SK-N-SH (cell line): Measurements from ENCODE around the gene SLC16A10.
A peak's percentile ranks its signal among the peaks of the same experiment; 100 is the strongest.

ENCODE experiments used
- CHD2 ChIP-seq: fragments of 150-350 bp; IDR thresholded peaks from 2 replicates; pipeline ENCODE4 v1.6.1; 2018; ENCODE audit warnings: low read length; ENCODE audit not compliant: partially characterized antibody
- CTCF ChIP-seq: fragments of 200-600 bp; sonication (generic); IDR thresholded peaks from 2 replicates; pipeline ENCODE4 v1.6.1; 2017; ENCODE audit warnings: antibody characterized with exemption, mild to moderate bottlenecking, moderate library complexity
- ELF1 ChIP-seq: IDR thresholded peaks from 2 replicates; pipeline ENCODE4 v1.4.0; 2012
- EP300 ChIP-seq, 2 experiments: IDR thresholded peaks; 2 replicates each; pipeline versions ENCODE4 v1.4.0 to v1.6.1; 2012; ENCODE audit warnings: borderline replicate concordance in 1 of 2, low read depth in 1 of 2, low read length in 1 of 2
- EZH2phosphoT487 ChIP-seq: fragments of 200-600 bp; sonication (generic); IDR thresholded peaks from 2 replicates; pipeline ENCODE4 v1.6.1; 2017; ENCODE audit warnings: low read depth, mixed run types, mild to moderate bottlenecking, antibody characterized with exemption, moderate library complexity, borderline replicate concordance
- FOXM1 ChIP-seq: IDR thresholded peaks from 2 replicates; pipeline ENCODE4 v1.4.0; 2012; ENCODE audit warnings: low read depth, mild to moderate bottlenecking
- GATA2 ChIP-seq: sonication (generic); formaldehyde crosslinking; IDR thresholded peaks from 2 replicates; pipeline ENCODE4 v1.5.0; 2020; ENCODE audit warnings: mild to moderate bottlenecking, missing genetic modification reagents
- MEF2A ChIP-seq: IDR thresholded peaks from 2 replicates; pipeline ENCODE4 v1.4.0; 2012; ENCODE audit warnings: low read depth, borderline replicate concordance
- MXI1 ChIP-seq: IDR thresholded peaks from 2 replicates; pipeline ENCODE4 v1.6.1; 2012; ENCODE audit warnings: mild to moderate bottlenecking, low read depth, low read length, improper control_type of control experiment
- NFIC ChIP-seq: IDR thresholded peaks from 2 replicates; pipeline ENCODE4 v1.4.0; 2012; ENCODE audit warnings: borderline replicate concordance
- POLR2AphosphoS5 ChIP-seq: IDR thresholded peaks from 2 replicates; pipeline ENCODE4 v1.6.1; 2012; ENCODE audit warnings: low read depth, low read length
- RAD21 ChIP-seq: IDR thresholded peaks from 2 replicates; pipeline ENCODE4 v1.6.1; 2012; ENCODE audit warnings: mild to moderate bottlenecking, low read length
- RCOR1 ChIP-seq: fragments of 150-350 bp; IDR thresholded peaks from 2 replicates; pipeline ENCODE4 v1.6.1; 2017; ENCODE audit warnings: antibody characterized with exemption, low read length
- RXRA ChIP-seq: IDR thresholded peaks from 2 replicates; pipeline ENCODE4 v1.4.0; 2012; ENCODE audit warnings: low read depth, mild to moderate bottlenecking, borderline replicate concordance

GRCh38 chr6:111256646-111257045, 169.3 kb downstream of the SLC16A10 start:
- TF ChIP-seq NFIC: no peak
- no peak for TF ChIP-seq EP300 (IDR thresholded peaks at IDR 0.05; ENCODE audit: borderline replicate concordance in 1 of 2, low read depth in 1 of 2, low read length in 1 of 2)
- no peak for TF ChIP-seq CHD2
- TF ChIP-seq CTCF: peak; percentile 53
- no peak for TF ChIP-seq RXRA
- TF ChIP-seq MXI1: no peak
- no peak for TF ChIP-seq MEF2A
- no peak for TF ChIP-seq POLR2AphosphoS5
- TF ChIP-seq EZH2phosphoT487: no peak
- no peak for TF ChIP-seq GATA2 (CRISPR knock-in tag)
- no peak for TF ChIP-seq RCOR1
- peak; percentile 53 for TF ChIP-seq RAD21
- TF ChIP-seq ELF1: no peak
- TF ChIP-seq FOXM1: no peak
